Measurements from ENCODE around the gene HIF1A. TPM values are rescaled to one million over a fixed set of nuclear protein-coding genes. Genes with fewer than 3 reads are reported as not detected.

Gene HIF1A
- total and polyA plus RNA-seq, 2 experiments from 2014 or later, result 113 to 242 TPM

DNA sequence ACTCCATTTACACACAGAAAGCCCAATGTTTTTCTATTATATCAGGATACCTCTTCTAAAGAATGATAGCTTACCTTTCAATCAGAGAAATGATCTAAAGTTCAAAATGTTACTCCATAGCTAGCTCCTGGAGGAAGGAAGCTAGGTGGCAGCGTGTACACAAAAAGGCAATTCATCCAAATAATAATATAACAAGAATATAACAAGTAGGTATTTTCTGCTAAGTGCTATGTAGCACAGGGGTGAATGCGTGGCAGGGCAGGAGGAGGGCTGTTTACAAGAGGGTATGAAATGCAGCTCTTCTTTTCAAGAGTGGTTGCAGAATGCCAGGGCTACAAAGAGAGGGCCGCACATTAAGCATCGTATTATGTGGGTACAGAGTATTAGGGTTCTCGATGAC is 66.2 kb downstream of the HIF1A start:
- H3K9me2 ChIP-seq (ENCODE audit: insufficient read depth), result no peaks in the 10 kb centered on the region
- peaks cover 41% of the 10 kb centered on the region for H3K79me2 ChIP-seq (replicated peaks; ENCODE audit: insufficient read depth)
- H3K4me1 ChIP-seq (ENCODE audit: insufficient read depth), result peaks cover 25% of the 10 kb centered on the region
- H3K27ac ChIP-seq (ENCODE audit: low read depth), result peak overlapping the region; percentile 96
- Mint-ChIP-seq H3K9me3 (no peaks in the 10 kb centered on the region), H3K4me3 (peak overlapping the region; percentile 99), H3K27me3 (ENCODE audit: insufficient read depth, low read depth, poor library complexity) (peaks cover 11% of the 10 kb centered on the region), H3K27ac (peak overlapping the region; percentile 98), H3K36me3 (ENCODE audit: low read depth) (peaks cover 6% of the 10 kb centered on the region; the same call in 2 of the 3 replicates), H3K4me1 (peaks cover 36% of the 10 kb centered on the region)
- TF ChIP-seq POLR2AphosphoS5 (IDR thresholded peaks at IDR 0.05; ENCODE audit: low read depth) (no peak), EZH2 (IDR thresholded peaks at IDR 0.05; ENCODE audit: low read depth, unreplicated experiment) (no peak), NANOG (IDR thresholded peaks at IDR 0.05; ENCODE audit: borderline replicate concordance) (no peak), CTCF (conservative IDR thresholded peaks at IDR 0.05; ENCODE audit: low read depth in 2 of 2) (no peak), CREB1 (CRISPR knock-in tag; IDR thresholded peaks at IDR 0.05; ENCODE audit: low read depth) (no peak), ZNF331 (CRISPR knock-in tag; IDR thresholded peaks at IDR 0.05; ENCODE audit: low read depth) (no peak), ZNF114 (CRISPR knock-in tag; IDR thresholded peaks at IDR 0.05) (no peak)
- TF ChIP-seq, protein P1, sequence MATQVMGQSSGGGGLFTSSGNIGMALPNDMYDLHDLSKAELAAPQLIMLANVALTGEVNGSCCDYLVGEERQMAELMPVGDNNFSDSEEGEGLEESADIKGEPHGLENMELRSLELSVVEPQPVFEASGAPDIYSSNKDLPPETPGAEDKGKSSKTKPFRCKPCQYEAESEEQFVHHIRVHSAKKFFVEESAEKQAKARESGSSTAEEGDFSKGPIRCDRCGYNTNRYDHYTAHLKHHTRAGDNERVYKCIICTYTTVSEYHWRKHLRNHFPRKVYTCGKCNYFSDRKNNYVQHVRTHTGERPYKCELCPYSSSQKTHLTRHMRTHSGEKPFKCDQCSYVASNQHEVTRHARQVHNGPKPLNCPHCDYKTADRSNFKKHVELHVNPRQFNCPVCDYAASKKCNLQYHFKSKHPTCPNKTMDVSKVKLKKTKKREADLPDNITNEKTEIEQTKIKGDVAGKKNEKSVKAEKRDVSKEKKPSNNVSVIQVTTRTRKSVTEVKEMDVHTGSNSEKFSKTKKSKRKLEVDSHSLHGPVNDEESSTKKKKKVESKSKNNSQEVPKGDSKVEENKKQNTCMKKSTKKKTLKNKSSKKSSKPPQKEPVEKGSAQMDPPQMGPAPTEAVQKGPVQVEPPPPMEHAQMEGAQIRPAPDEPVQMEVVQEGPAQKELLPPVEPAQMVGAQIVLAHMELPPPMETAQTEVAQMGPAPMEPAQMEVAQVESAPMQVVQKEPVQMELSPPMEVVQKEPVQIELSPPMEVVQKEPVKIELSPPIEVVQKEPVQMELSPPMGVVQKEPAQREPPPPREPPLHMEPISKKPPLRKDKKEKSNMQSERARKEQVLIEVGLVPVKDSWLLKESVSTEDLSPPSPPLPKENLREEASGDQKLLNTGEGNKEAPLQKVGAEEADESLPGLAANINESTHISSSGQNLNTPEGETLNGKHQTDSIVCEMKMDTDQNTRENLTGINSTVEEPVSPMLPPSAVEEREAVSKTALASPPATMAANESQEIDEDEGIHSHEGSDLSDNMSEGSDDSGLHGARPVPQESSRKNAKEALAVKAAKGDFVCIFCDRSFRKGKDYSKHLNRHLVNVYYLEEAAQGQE (IDR thresholded peaks at IDR 0.05; ENCODE audit: unreplicated experiment), result no peak
- H3F3A ChIP-seq (replicated peaks; ENCODE audit: low read depth), result no peaks in the 10 kb centered on the region
- H4K20me1 ChIP-seq (replicated peaks; ENCODE audit: insufficient read depth), result no peaks in the 10 kb centered on the region; the same call in 1 of the 2 replicates
- H2AFZ ChIP-seq, result peak overlapping the region; percentile 4; the same call in 1 of the 2 replicates
- H3K36me3 ChIP-seq (ENCODE audit: insufficient read depth), result no peaks in the 10 kb centered on the region
- ATAC-seq, result peak; percentile 3; the same call in 1 of the 3 replicates
- peak overlapping the region; percentile 77 for H3K4me2 ChIP-seq
- H3K27me3 ChIP-seq (ENCODE audit: insufficient read depth), result no peaks in the 10 kb centered on the region
- H3K4me3 ChIP-seq, result peak overlapping the region; percentile 79
- no peak for DNase-seq (ENCODE audit: low spot score)

DNA sequence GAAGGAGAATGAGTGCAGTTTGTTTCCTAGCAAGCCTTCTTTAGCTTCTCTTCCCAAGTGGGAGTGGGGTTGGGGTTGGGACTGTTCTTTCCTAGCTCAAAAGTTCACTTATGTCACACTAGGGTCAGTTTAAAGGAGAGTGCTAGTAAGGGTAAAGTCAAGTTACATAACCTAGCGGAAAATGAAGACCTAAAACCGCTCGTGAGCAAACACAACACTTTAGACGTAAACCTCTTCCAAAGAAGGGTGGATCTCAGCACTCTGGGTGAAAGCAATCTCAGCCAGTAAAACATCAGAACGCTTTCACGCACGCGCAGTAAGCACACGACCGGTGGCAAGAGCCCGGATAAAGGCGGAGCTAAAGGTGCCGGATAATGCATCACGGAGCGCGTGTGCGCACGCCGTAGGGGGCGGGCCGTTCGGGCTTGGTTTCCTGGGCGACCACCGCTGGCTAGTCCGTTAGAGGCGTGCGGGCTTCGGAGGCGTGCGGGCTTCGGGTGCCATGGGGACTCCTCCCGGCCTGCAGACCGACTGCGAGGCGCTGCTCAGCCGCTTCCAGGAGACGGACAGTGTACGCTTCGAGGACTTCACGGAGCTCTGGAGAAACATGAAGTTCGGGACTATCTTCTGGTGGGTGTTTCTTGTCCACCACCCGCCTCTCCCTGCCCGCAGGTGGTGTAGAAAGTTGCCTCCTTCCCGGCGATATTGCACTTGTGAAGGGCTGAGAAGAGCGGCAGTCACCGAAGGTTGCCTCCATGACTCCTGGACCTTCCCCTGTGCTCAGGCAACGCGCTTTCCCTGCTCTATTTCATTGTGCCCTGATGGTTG is 66.9 kb downstream of the HIF1A start, which contains the start of gene SNAPC1:
Gene SNAPC1 (plus strand): TSS at position 462 of the 828 bp plus-strand sequence. CDS start 41 bp downstream, at position 503.
- H3K9me2 ChIP-seq (ENCODE audit: insufficient read depth), result no peaks in the 10 kb centered on the region
- H3K36me3 ChIP-seq (ENCODE audit: insufficient read depth), result no peaks in the 10 kb centered on the region
- peaks cover 25% of the 10 kb centered on the region for H3K4me1 ChIP-seq (ENCODE audit: insufficient read depth)
- no peaks in the 10 kb centered on the region for H3F3A ChIP-seq (replicated peaks; ENCODE audit: low read depth)
- peaks cover 6% of the 10 kb centered on the region for H3K36me3 Mint-ChIP-seq (ENCODE audit: low read depth)
- H3K79me2 ChIP-seq (replicated peaks; ENCODE audit: insufficient read depth), result peaks cover 47% of the 10 kb centered on the region
- peaks cover 36% of the 10 kb centered on the region for H3K4me1 Mint-ChIP-seq
- peaks cover 11% of the 10 kb centered on the region for H3K27me3 Mint-ChIP-seq (ENCODE audit: insufficient read depth, low read depth, poor library complexity)
- H3K4me3 Mint-ChIP-seq, result peak within 1 kb of the TSS; percentile 99
- peak within 1 kb of the TSS; percentile 4; the same call in 1 of the 2 replicates for H2AFZ ChIP-seq
- ATAC-seq, result peak; percentile 96
- no peaks in the 10 kb centered on the region for H3K9me3 Mint-ChIP-seq
- peak within 1 kb of the TSS; percentile 96 for H3K27ac ChIP-seq (ENCODE audit: low read depth)
- no peaks in the 10 kb centered on the region; the same call in 1 of the 2 replicates for H4K20me1 ChIP-seq (replicated peaks; ENCODE audit: insufficient read depth)
- peak within 1 kb of the TSS; percentile 79 for H3K4me3 ChIP-seq
- H3K4me2 ChIP-seq, result peak within 1 kb of the TSS; percentile 85
- H3K27ac Mint-ChIP-seq, result peak within 1 kb of the TSS; percentile 98
- DNase-seq (ENCODE audit: low spot score), result peak; percentile 100
- no peaks in the 10 kb centered on the region for H3K27me3 ChIP-seq (ENCODE audit: insufficient read depth)
- no peak for TF ChIP-seq EZH2 (IDR thresholded peaks at IDR 0.05; ENCODE audit: low read depth, unreplicated experiment)
- TF ChIP-seq NANOG (IDR thresholded peaks at IDR 0.05; ENCODE audit: borderline replicate concordance), result no peak
- TF ChIP-seq, protein P1 (IDR thresholded peaks at IDR 0.05; ENCODE audit: unreplicated experiment), result no peak
- no peak for TF ChIP-seq STAT1 (IDR thresholded peaks at IDR 0.05; ENCODE audit: unreplicated experiment)
- TF ChIP-seq POLR2AphosphoS5 (IDR thresholded peaks at IDR 0.05; ENCODE audit: low read depth), result peak; percentile 93
- TF ChIP-seq CTCF (conservative IDR thresholded peaks at IDR 0.05; ENCODE audit: low read depth in 2 of 2), result no peak
- no peak for TF ChIP-seq ZNF331 (CRISPR knock-in tag; IDR thresholded peaks at IDR 0.05; ENCODE audit: low read depth)
